Activated CD4-positive, CD25-positive, alpha-beta regulatory T cell treated with anti-CD3 and anti-CD28 coated beads, Interleukin-2, amount 50 U/mL, for 16 hours (primary cell): ENCODE results near the gene EVI2A.

Experiments used
- DNase-seq: peaks from one replicate; pipeline ENCODE4 v3.0.0-alpha.2; 2020; ENCODE audit warnings: low read depth, low spot score

The EVI2A gene

GRCh38 chr17:31273516-31273915 lies 47.9 kb downstream of the EVI2A start:
- DNase-seq: no peak

GRCh38 chr17:31272803-31273202 lies 48.6 kb downstream of the EVI2A start:
- DNase-seq: no peak

GRCh38 chr17:31272236-31272635 lies 49.2 kb downstream of the EVI2A start:
- DNase-seq: no peak

GRCh38 chr17:31269578-31269983 lies 51.8 kb downstream of the EVI2A start:
- DNase-seq: no peak

- DNase-seq: no peak
Measured at GRCh38 chr17:31269036-31269577, 52.3 kb downstream of the EVI2A start.
